Stimulated activated CD4-positive, alpha-beta T cell treated with anti-CD3 and anti-CD28 coated beads, TNF-alpha, amount 100 ng/mL, for 48 hours (primary cell): ENCODE data around the gene SORCS2.

Source experiments
- DNase-seq, 3 donors: peaks; one replicate each; pipeline ENCODE4 v3.0.0-alpha.2; 2020; ENCODE audit warnings: low read depth in 3 of 3

Gene SORCS2

GRCh38 chr4:7506119-7506518 is 313.8 kb downstream of the SORCS2 start:
- DNase-seq, result no peak

GRCh38 chr4:7506572-7506971 is 314.2 kb downstream of the SORCS2 start:
- no peak for DNase-seq

- no peak for DNase-seq
Measured at GRCh38 chr4:7507381-7507780, 315.0 kb downstream of the SORCS2 start.

- no peak for DNase-seq
Measured at GRCh38 chr4:7510066-7510465, 317.7 kb downstream of the SORCS2 start.

- DNase-seq, result no peak
Measured at GRCh38 chr4:7510538-7510937, 318.2 kb downstream of the SORCS2 start.

- DNase-seq, result no peak
Measured at GRCh38 chr4:7511525-7511924, 319.2 kb downstream of the SORCS2 start.

- no peak for DNase-seq
Measured at GRCh38 chr4:7512428-7512827, 320.1 kb downstream of the SORCS2 start.

- DNase-seq, result no peak
Measured at GRCh38 chr4:7512946-7513345, 320.6 kb downstream of the SORCS2 start.

- no peak for DNase-seq
Measured at GRCh38 chr4:7513671-7514070, 321.3 kb downstream of the SORCS2 start.

- DNase-seq, result no peak
Measured at GRCh38 chr4:7514281-7514680, 321.9 kb downstream of the SORCS2 start.

- DNase-seq, result no peak
Measured at GRCh38 chr4:7514789-7515188, 322.5 kb downstream of the SORCS2 start.

GRCh38 chr4:7515390-7515902 is 323.1 kb downstream of the SORCS2 start:
- DNase-seq, result no peak

- no peak for DNase-seq
Measured at GRCh38 chr4:7516096-7516772, 323.9 kb downstream of the SORCS2 start.

GRCh38 chr4:7516773-7517144 is 324.4 kb downstream of the SORCS2 start:
- DNase-seq, result no peak

GRCh38 chr4:7518871-7519637 is 326.7 kb downstream of the SORCS2 start:
- DNase-seq, result no peak

GRCh38 chr4:7519638-7520376 is 327.5 kb downstream of the SORCS2 start:
- no peak for DNase-seq

- DNase-seq, result no peak
Measured at GRCh38 chr4:7521666-7522065, 329.3 kb downstream of the SORCS2 start.

GRCh38 chr4:7522452-7523220 is 330.3 kb downstream of the SORCS2 start:
- DNase-seq, result no peak

- DNase-seq, result no peak
Measured at GRCh38 chr4:7523526-7523925, 331.2 kb downstream of the SORCS2 start.

- DNase-seq, result no peak
Measured at GRCh38 chr4:7524064-7524682, 331.8 kb downstream of the SORCS2 start.

- DNase-seq, result no peak
Measured at GRCh38 chr4:7524843-7525242, 332.5 kb downstream of the SORCS2 start.
